Measurements from ENCODE around the gene GSC. TPM values are rescaled to one million over a fixed set of nuclear protein-coding genes. Genes with fewer than 3 reads are reported as not detected.

The GSC gene
- total RNA-seq, 2 experiments from 2014 or later, result not detected

GRCh38 chr14:94722397-94722796 lies 47.5 kb downstream of the GSC start:
- H3K4me1 ChIP-seq (ENCODE audit: insufficient read depth, low read length, poor library complexity, severe bottlenecking), result no peaks in the 10 kb centered on the region
- no peak overlapping the region for H3K4me2 ChIP-seq (ENCODE audit: low read length)
- H3K79me2 ChIP-seq (ENCODE audit: insufficient read depth, low read depth, low read length), result no peaks in the 10 kb centered on the region
- no peak overlapping the region for H3K27ac ChIP-seq (ENCODE audit: low read depth, low read length, poor library complexity, severe bottlenecking)
- no peaks in the 10 kb centered on the region for H3K9me2 ChIP-seq (ENCODE audit: insufficient read depth, low read length)
- no peak for DNase-seq (ENCODE audit: low spot score)
- H3K9me3 ChIP-seq (ENCODE audit: low read length), result no peaks in the 10 kb centered on the region
- ChIA-PET POLR2A (no interaction called here), CTCF (ENCODE audit: unreplicated experiment) (no interaction called here)
- no peak overlapping the region for H2AFZ ChIP-seq (ENCODE audit: low read length)
- BruUV-seq (replicated peaks), result no TSS peak
- H4K20me1 ChIP-seq (ENCODE audit: insufficient read depth, low read length), result no peaks in the 10 kb centered on the region
- H3K4me3 ChIP-seq (ENCODE audit: low read depth, low read length, poor library complexity, severe bottlenecking), result no peak overlapping the region
- no peaks in the 10 kb centered on the region for H3K36me3 ChIP-seq (ENCODE audit: insufficient read depth, low read length)
- intact Hi-C loops (cut with micrococcal nuclease; ENCODE audit: unreplicated experiment), result no loop called here
- TF ChIP-seq EZH2phosphoT487 (IDR thresholded peaks at IDR 0.05; ENCODE audit: borderline replicate concordance, low read depth, low read length) (no peak), CTCF (conservative IDR thresholded peaks at IDR 0.05; ENCODE audit: low read length) (no peak)

Other genes with a start within 250 kb of the GSC start
- gene SERPINA4, start 208.7 kb downstream of the GSC start, total RNA-seq (2014; rRNA removed; shearing (Covaris generic)), result not detected in 2 replicates
- gene SERPINA4, start 208.7 kb downstream of the GSC start, total RNA-seq (2022), result not detected in 2 replicates
- gene SERPINA5, start 188.7 kb downstream of the GSC start, total RNA-seq (2014; rRNA removed; shearing (Covaris generic)), result not detected in 2 replicates
- not detected in 2 replicates for gene SERPINA5, start 188.7 kb downstream of the GSC start, total RNA-seq (2022)
- gene SERPINA3, start 157.7 kb downstream of the GSC start, total RNA-seq (2014; rRNA removed; shearing (Covaris generic)), result not detected in 2 replicates
- gene SERPINA3, start 157.7 kb downstream of the GSC start, total RNA-seq (2022), result not detected in 2 replicates